ENCODE data around the gene CCDC150. TPM values are rescaled to one million over a fixed set of nuclear protein-coding genes. Genes with fewer than 3 reads are reported as not detected.
"Not testable (repeated sequence)": the region's sequence is repeated elsewhere in the genome, so short reads cannot be mapped to it uniquely, and the experiment has no call there.

Gene CCDC150
- total RNA-seq, 2 experiments from 2014 or later = 10.4 to 13.8 TPM

DNA sequence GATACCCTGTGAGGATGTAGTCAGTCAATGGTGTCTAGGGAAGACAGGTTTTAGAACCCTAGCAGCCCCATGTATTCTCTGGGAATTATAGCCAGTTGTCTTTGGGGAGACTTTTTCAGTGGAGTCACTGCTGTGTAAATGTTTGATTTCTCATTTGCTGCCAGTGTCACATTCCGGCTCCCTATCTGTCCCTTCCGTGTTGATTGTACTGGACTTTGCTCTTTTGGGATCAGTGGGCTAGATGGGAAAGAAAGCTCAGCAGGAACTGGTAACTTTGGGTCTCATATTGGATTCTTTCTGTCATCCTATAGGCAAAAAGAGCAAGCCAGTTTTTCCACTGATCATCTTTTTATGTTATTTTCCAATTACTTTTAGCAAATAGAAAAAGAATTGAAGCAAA, 89.9 kb downstream of the CCDC150 start:
- Mint-ChIP-seq H3K9me3 (no peaks in the 10 kb centered on the region), H3K4me1 (ENCODE audit: low read depth) (no peaks in the 10 kb centered on the region), H3K27ac (no peak overlapping the region), H3K27me3 (no peaks in the 10 kb centered on the region), H3K4me3 (no peak overlapping the region), H3K36me3 (ENCODE audit: low read depth) (peaks cover 21% of the 10 kb centered on the region)
- DNase-seq (no peak), ATAC-seq (no peak)
- ChIA-PET CTCF (interaction anchor here (1.0 to 1.2 kb wide), 2 partner anchors 22 to 34 kb away, joined by 3 to 8 read pairs; no protein-coding TSS in a partner anchor), POLR2A (no interaction called here)
- TF ChIP-seq, protein P1, sequence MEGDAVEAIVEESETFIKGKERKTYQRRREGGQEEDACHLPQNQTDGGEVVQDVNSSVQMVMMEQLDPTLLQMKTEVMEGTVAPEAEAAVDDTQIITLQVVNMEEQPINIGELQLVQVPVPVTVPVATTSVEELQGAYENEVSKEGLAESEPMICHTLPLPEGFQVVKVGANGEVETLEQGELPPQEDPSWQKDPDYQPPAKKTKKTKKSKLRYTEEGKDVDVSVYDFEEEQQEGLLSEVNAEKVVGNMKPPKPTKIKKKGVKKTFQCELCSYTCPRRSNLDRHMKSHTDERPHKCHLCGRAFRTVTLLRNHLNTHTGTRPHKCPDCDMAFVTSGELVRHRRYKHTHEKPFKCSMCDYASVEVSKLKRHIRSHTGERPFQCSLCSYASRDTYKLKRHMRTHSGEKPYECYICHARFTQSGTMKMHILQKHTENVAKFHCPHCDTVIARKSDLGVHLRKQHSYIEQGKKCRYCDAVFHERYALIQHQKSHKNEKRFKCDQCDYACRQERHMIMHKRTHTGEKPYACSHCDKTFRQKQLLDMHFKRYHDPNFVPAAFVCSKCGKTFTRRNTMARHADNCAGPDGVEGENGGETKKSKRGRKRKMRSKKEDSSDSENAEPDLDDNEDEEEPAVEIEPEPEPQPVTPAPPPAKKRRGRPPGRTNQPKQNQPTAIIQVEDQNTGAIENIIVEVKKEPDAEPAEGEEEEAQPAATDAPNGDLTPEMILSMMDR (IDR thresholded peaks at IDR 0.05) = no peak
- intact Hi-C loops (cut with micrococcal nuclease) = no loop called here

DNA sequence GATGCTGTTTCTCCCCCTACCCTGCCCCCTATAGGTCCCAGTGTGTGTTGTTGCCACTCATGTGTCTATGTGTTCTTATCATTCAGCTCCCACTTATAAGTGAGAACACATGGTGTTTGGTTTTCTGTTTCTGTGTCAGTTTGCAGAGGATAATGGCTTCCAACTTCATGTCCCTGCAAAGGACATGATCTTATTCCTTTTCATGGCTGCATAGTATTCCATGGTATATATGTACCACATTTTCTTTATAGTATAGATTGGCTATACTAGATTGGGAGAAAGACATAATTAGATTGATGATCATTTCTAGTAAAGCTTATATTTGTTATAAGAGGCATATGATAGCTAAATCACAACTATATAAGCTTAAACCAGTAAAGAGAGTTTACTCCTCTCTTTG, 97.1 kb downstream of the CCDC150 start:
- H3K27ac Mint-ChIP-seq; DNase-seq; POLR2A ChIA-PET; intact Hi-C loops (cut with micrococcal nuclease); H3K4me1 Mint-ChIP-seq (ENCODE audit: low read depth); H3K27me3 Mint-ChIP-seq; ATAC-seq; H3K4me3 Mint-ChIP-seq: not testable (repeated sequence)
- peaks cover 23% of the 10 kb centered on the region for H3K9me3 Mint-ChIP-seq
- peaks cover 28% of the 10 kb centered on the region for H3K36me3 Mint-ChIP-seq (ENCODE audit: low read depth)
- CTCF ChIA-PET = interaction anchor here (1.9 kb wide), 1 partner anchor 14 kb away, joined by 9 read pairs; no protein-coding TSS in a partner anchor

DNA sequence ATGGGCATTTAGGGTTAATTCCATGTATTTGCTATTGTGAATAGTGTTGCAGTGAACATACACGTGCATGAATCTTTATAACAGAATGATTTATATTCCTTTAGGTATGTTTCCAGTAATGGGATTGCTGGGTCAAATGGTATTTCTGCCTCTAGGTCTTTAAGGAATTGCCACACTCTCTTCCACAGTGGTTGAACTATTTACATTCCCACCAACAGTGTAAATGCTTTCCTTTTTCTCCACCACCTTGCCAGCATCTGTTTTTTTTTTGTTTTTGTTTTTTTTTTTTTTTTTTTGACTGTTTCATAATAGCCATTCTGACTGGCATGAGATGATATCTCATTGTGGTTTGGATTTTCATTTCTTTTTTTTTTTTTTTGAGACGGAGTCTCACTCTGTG, 97.5 kb downstream of the CCDC150 start:
- no peak overlapping the region for H3K4me3 Mint-ChIP-seq

GRCh38 chr2:196739031-196739430, 99.5 kb downstream of the CCDC150 start:
- POLR2A ChIA-PET = no interaction called here
- intact Hi-C loops (cut with micrococcal nuclease) = no loop called here
- TF ChIP-seq, protein P1 (IDR thresholded peaks at IDR 0.05) = no peak
- CTCF ChIA-PET = interaction anchor here (1.0 kb wide), 1 partner anchor 12 kb away, joined by 5 read pairs; no protein-coding TSS in a partner anchor
- DNase-seq (no peak), ATAC-seq (no peak)
- Mint-ChIP-seq H3K36me3 (ENCODE audit: low read depth) (peaks cover 20% of the 10 kb centered on the region), H3K27me3 (no peaks in the 10 kb centered on the region), H3K27ac (no peak overlapping the region), H3K4me1 (ENCODE audit: low read depth) (no peaks in the 10 kb centered on the region), H3K9me3 (peaks cover 23% of the 10 kb centered on the region), H3K4me3 (no peak overlapping the region)

More for the DNA sequence above, 97.5 kb downstream of the CCDC150 start:
- Mint-ChIP-seq H3K27ac (no peak overlapping the region), H3K4me1 (ENCODE audit: low read depth) (no peaks in the 10 kb centered on the region), H3K27me3 (no peaks in the 10 kb centered on the region), H3K36me3 (ENCODE audit: low read depth) (peaks cover 27% of the 10 kb centered on the region), H3K9me3 (peaks cover 23% of the 10 kb centered on the region)
- intact Hi-C loops (cut with micrococcal nuclease) = no loop called here
- ChIA-PET CTCF (interaction anchor here (1.9 kb wide), 1 partner anchor 14 kb away, joined by 9 read pairs; no protein-coding TSS in a partner anchor), POLR2A (no interaction called here)
- TF ChIP-seq, protein P1 (IDR thresholded peaks at IDR 0.05) = no peak
- ATAC-seq (no peak), DNase-seq (no peak)

GRCh38 chr2:196742216-196742615, 102.7 kb downstream of the CCDC150 start:
- TF ChIP-seq, protein P1 (IDR thresholded peaks at IDR 0.05) = no peak
- H3K4me1 Mint-ChIP-seq (ENCODE audit: low read depth) = no peaks in the 10 kb centered on the region
- intact Hi-C loops (cut with micrococcal nuclease) = no loop called here
- peaks cover 10% of the 10 kb centered on the region for H3K9me3 Mint-ChIP-seq
- ChIA-PET POLR2A (no interaction called here), CTCF (interaction anchor here (3.0 kb wide), 1 partner anchor 9 kb away, joined by 19 read pairs; no protein-coding TSS in a partner anchor)
- no peaks in the 10 kb centered on the region for H3K27me3 Mint-ChIP-seq
- H3K4me3 Mint-ChIP-seq = no peak overlapping the region
- ATAC-seq (no peak), DNase-seq (no peak)
- H3K36me3 Mint-ChIP-seq (ENCODE audit: low read depth) = peaks cover 12% of the 10 kb centered on the region
- no peak overlapping the region for H3K27ac Mint-ChIP-seq

Data from activated CD8-positive, alpha-beta T cell treated with anti-CD3 and anti-CD28 coated beads for 36 hours (primary cell).